HCT116 (cell line): Measurements from ENCODE around the gene TMEM204. TPM values are rescaled to one million over a fixed set of nuclear protein-coding genes. Genes with fewer than 3 reads are reported as not detected.

Experiments used
- ATAC-seq: fragments of 200-7000 bp; cut with Tn5 transposase; 2 replicates; pipeline ENCODE4 v1.9.1; 2020; ENCODE audit warnings: mild to moderate bottlenecking, moderate library complexity
- BruUV-seq: library from RNA; stranded (reverse); fragments of 400-500 nt; replicated peaks from 2 replicates; lab custom pipeline; 2021; lab: Mats Ljungman, UMichigan
- CTCF ChIA-PET: fragments of 300-600 bp; sonication (Branson Sonifier 250); formaldehyde crosslinking; loops from one replicate; lab custom pipeline; 2021; ENCODE audit warnings: antibody characterized with exemption; lab: Charles Lee
- POLR2A ChIA-PET: fragments of 300-600, 350-600 bp; sonication (Branson Sonifier 250); formaldehyde crosslinking; loops from one replicate; lab custom pipeline; 2021; ENCODE audit warnings: antibody characterized with exemption; lab: Charles Lee
- RAD21 ChIA-PET, 2 experiments: fragments of 300-600 bp; sonication (Branson Sonifier 250); formaldehyde crosslinking; loops; one replicate each; lab custom pipeline; 2023; ENCODE audit warnings: low total read pairs in 2 of 2; ENCODE audit not compliant: uncharacterized antibody in 2 of 2, unreplicated experiment in 2 of 2, low non-redundant PET in 1 of 2; lab: Charles Lee
- DNase-seq: peaks from one replicate; pipeline ENCODE4 v3.0.0-alpha.2; 2010; ENCODE audit warnings: low read depth, low spot score
- H2AFZ ChIP-seq: fragments of 200-600 bp; shearing (Covaris generic), sonication (generic); 2 replicates; pipeline ENCODE4 v1.6.1; 2017; ENCODE audit warnings: low read depth, mixed run types, mixed read lengths, antibody characterized with exemption, low read length; ENCODE audit not compliant: poor library complexity, severe bottlenecking
- H3K27ac ChIP-seq: 2 replicates; pipeline ENCODE4 v1.5.1; 2012; ENCODE audit warnings: low read depth, low read length
- H3K27me3 ChIP-seq: fragments of 200-600 bp; sonication (generic); 2 replicates; pipeline ENCODE4 v1.6.1; 2016; ENCODE audit warnings: mixed run types, low read length, mixed read lengths; ENCODE audit not compliant: insufficient read depth
- H3K36me3 ChIP-seq, 2 experiments: fragments of 200-500 bp in 1 of 2; fragments of 200-600 bp in 1 of 2; sonication (Bioruptor generic) in 1 of 2; sonication (generic) in 1 of 2; 2 replicates each; pipeline versions ENCODE4 v1.5.1 to v1.6.1; 2014 to 2016; ENCODE audit warnings: low read length in 2 of 2, inconsistent platforms in 1 of 2, mixed read lengths in 1 of 2, mixed run types in 1 of 2; ENCODE audit not compliant: insufficient read depth in 2 of 2, control insufficient read depth in 1 of 2
- H3K4me1 ChIP-seq, 2 experiments: fragments of 200-600 bp in 1 of 2; sonication (generic) in 1 of 2; 2 replicates each; pipeline versions ENCODE4 v1.5.1 to v1.6.1; 2012 to 2017; ENCODE audit warnings: low read length in 2 of 2, inconsistent platforms in 1 of 2, mild to moderate bottlenecking in 1 of 2, mixed read lengths in 1 of 2, mixed run types in 1 of 2, moderate library complexity in 1 of 2; ENCODE audit not compliant: insufficient read depth in 2 of 2, control insufficient read depth in 1 of 2
- H3K4me2 ChIP-seq: fragments of 200-600 bp; sonication (generic); 2 replicates; pipeline ENCODE4 v1.6.1; 2017; ENCODE audit warnings: mixed run types, low read length, mixed read lengths
- H3K4me3 ChIP-seq, 2 experiments: fragments of 200-600 bp in 1 of 2; sonication (generic) in 1 of 2; replicated peaks in 1 of 2; 2 replicates each; pipeline ENCODE4 v1.5.1; 2011 to 2016; ENCODE audit warnings: low read length in 2 of 2, control low read depth in 1 of 2, low read depth in 1 of 2, mild to moderate bottlenecking in 1 of 2, mixed read lengths in 1 of 2, mixed run types in 1 of 2
- H3K79me2 ChIP-seq: fragments of 200-600 bp; sonication (generic); 2 replicates; pipeline ENCODE4 v1.6.1; 2017; ENCODE audit warnings: mild to moderate bottlenecking, mixed run types, low read length, moderate library complexity, mixed read lengths; ENCODE audit not compliant: insufficient read depth
- H3K9ac ChIP-seq: fragments of 200-600 bp; sonication (generic); 2 replicates; pipeline ENCODE4 v1.6.1; 2016; ENCODE audit warnings: low read length, mixed read lengths
- H3K9me2 ChIP-seq: fragments of 200-600 bp; sonication (generic), shearing (Covaris generic); 2 replicates; pipeline ENCODE4 v1.6.1; 2017; ENCODE audit warnings: mixed run types, mild to moderate bottlenecking, moderate library complexity; ENCODE audit not compliant: insufficient read depth
- H3K9me3 ChIP-seq, 2 experiments: fragments of 200-500 bp in 1 of 2; fragments of 200-600 bp in 1 of 2; sonication (Bioruptor generic) in 1 of 2; sonication (generic) in 1 of 2; 2 replicates each; pipeline ENCODE4 v1.6.1; 2014 to 2017; ENCODE audit warnings: low read length in 2 of 2, mixed read lengths in 2 of 2, inconsistent platforms in 1 of 2, low read depth in 1 of 2, mild to moderate bottlenecking in 1 of 2, mixed run types in 1 of 2, moderate library complexity in 1 of 2; ENCODE audit not compliant: control insufficient read depth in 1 of 2, insufficient read depth in 1 of 2
- H4K20me1 ChIP-seq: fragments of 200-600 bp; sonication (generic), shearing (Covaris generic); 2 replicates; pipeline ENCODE4 v1.6.1; 2017; ENCODE audit warnings: mixed run types, mild to moderate bottlenecking, moderate library complexity; ENCODE audit not compliant: insufficient read depth
- EGR1 ChIP-seq: IDR thresholded peaks from 2 replicates; pipeline ENCODE4 v1.6.1; 2012; ENCODE audit warnings: low read depth
- POLR2AphosphoS5 ChIP-seq: IDR thresholded peaks from 2 replicates; pipeline ENCODE4 v1.6.1; 2011; ENCODE audit warnings: mild to moderate bottlenecking, low read depth, low read length, moderate library complexity
- RAD21 ChIP-seq: IDR thresholded peaks from 2 replicates; pipeline ENCODE4 v1.6.1; 2012; ENCODE audit warnings: low read depth, mild to moderate bottlenecking
- SP1 ChIP-seq: IDR thresholded peaks from 2 replicates; pipeline ENCODE4 v1.6.1; 2012; ENCODE audit warnings: low read depth
- YY1 ChIP-seq: IDR thresholded peaks from 2 replicates; pipeline ENCODE4 v1.6.1; 2011; ENCODE audit warnings: low read length, low read depth, moderate library complexity, mild to moderate bottlenecking; ENCODE audit not compliant: insufficient replicate concordance; ENCODE audit errors: extremely low read depth
- ZFX ChIP-seq: fragments of 450-650 bp; IDR thresholded peaks from 2 replicates; pipeline ENCODE4 v1.6.1; 2017
- ZNF274 ChIP-seq: fragments of 200-500 bp; sonication (Bioruptor generic); IDR thresholded peaks from 2 replicates; pipeline ENCODE4 v1.6.1; 2014; ENCODE audit warnings: mild to moderate bottlenecking, low read depth, low read length, inconsistent platforms
- intact Hi-C: fragments of 100-400 bp; cut with micrococcal nuclease; formaldehyde crosslinking; loops from 2 replicates; pipeline ENCODE4 v1.10.0; 2022
- total RNA-seq: library from RNA; stranded (reverse); gene quantifications from one replicate; pipeline ENCODE4 v1.2.1, GENCODE V29; 2021; ENCODE audit not compliant: unreplicated experiment

The TMEM204 gene
- total RNA-seq, 1 experiment from 2014 or later, result 0.22 TPM

DNA sequence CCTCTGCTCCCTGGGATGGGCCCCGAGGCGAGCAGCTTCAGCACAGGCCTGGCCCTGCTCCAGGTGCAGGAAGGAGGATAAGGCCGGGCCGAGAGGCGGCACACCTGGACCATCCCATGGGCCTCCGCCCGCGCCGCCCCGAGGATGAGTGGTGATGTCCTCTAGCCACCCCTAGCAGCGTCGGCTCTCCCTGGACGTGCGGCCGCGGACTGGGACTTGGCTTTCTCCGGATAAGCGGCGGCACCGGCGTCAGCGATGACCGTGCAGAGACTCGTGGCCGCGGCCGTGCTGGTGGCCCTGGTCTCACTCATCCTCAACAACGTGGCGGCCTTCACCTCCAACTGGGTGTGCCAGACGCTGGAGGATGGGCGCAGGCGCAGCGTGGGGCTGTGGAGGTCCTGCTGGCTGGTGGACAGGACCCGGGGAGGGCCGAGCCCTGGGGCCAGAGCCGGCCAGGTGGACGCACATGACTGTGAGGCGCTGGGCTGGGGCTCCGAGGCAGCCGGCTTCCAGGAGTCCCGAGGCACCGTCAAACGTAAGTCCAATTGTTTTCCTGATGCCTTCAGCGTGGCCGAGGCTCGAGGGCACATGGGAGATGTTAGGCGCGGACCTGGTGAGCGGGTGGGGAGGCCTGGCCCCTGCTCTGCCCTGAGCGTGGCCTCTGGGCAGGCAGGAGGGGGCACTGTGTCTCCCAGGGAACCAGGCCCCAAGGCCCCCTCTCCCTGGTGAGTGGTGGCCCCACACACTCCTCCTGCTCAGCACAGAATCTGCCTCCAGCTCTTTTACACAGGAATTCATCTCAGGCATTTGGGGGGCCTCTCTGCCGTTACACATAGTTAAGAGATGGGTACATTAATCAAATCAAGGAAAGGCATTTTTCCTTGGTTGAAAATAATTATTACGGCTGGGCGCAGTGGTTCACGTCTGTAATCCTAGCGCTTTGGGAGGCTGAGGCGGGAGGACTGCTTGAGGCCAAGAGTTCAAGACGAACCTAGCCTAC lies 855 bp downstream of the TMEM204 start:
- TF ChIP-seq POLR2AphosphoS5 (no peak), SP1 (no peak), YY1 (no peak), ZFX (no peak), EGR1 (no peak), ZNF274 (no peak), RAD21 (no peak)
- no peak overlapping the region for H3K27ac ChIP-seq
- ChIA-PET POLR2A (no interaction called here), CTCF (no interaction called here), RAD21 (no interaction called here)
- H3K9me2 ChIP-seq, result no peaks in the 10 kb centered on the region
- no peaks in the 10 kb centered on the region for H3K9me3 ChIP-seq
- no peaks in the 10 kb centered on the region for H3K4me1 ChIP-seq
- no peaks in the 10 kb centered on the region for H3K27me3 ChIP-seq
- no peaks in the 10 kb centered on the region for H3K79me2 ChIP-seq
- no peak overlapping the region for H2AFZ ChIP-seq
- H3K9ac ChIP-seq, result no peak overlapping the region
- no TSS peak for BruUV-seq
- ATAC-seq, result no peak
- no peaks in the 10 kb centered on the region for H3K36me3 ChIP-seq
- no peak overlapping the region for H3K4me3 ChIP-seq
- intact Hi-C loops, result no loop called here
- no peak for DNase-seq
- no peak overlapping the region for H3K4me2 ChIP-seq
- H4K20me1 ChIP-seq, result no peaks in the 10 kb centered on the region
